Peyer's patch (tissue), 4 donors: ENCODE results near the gene AVPI1.

Experiments used
- POLR2A ChIP-seq, 2 donors: fragments of 450-650 bp; IDR thresholded peaks; one replicate each; pipeline ENCODE4 v1.5.1; 2017; ENCODE audit warnings: antibody characterized with exemption in 2 of 2, mild to moderate bottlenecking in 2 of 2, moderate library complexity in 2 of 2
- TF ChIP-seq, protein P1 (sequence below), 6 experiments: fragments of 450-650 bp in 4 of 6; fragments of 200-600 bp in 2 of 6; sonication (generic) in 1 of 6; IDR thresholded peaks; one replicate each; pipeline ENCODE4 v1.5.1; 2017 to 2019; ENCODE audit warnings: antibody characterized with exemption in 6 of 6, mild to moderate bottlenecking in 3 of 6, moderate library complexity in 1 of 6

DNA sequence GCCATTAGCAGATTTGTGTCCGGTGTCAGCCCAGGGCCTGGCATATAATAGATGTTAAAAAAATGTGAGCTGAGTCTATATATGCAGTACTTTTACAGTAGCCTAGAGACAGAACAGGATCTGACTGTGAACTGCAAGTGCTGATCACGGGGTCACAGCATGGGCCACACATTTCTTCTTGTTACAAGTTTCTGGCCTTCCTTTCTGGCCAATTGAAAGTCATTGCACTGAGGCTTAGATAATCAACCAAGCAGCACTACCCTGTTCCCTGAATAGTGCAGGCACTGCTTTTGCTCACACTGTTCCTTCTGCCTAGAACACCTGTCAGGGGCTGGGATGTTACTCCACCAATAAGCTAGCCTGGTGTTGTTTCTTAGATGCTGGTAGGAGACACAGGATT, 21.1 kb upstream of the AVPI1 start:
- TF ChIP-seq, protein P1, sequence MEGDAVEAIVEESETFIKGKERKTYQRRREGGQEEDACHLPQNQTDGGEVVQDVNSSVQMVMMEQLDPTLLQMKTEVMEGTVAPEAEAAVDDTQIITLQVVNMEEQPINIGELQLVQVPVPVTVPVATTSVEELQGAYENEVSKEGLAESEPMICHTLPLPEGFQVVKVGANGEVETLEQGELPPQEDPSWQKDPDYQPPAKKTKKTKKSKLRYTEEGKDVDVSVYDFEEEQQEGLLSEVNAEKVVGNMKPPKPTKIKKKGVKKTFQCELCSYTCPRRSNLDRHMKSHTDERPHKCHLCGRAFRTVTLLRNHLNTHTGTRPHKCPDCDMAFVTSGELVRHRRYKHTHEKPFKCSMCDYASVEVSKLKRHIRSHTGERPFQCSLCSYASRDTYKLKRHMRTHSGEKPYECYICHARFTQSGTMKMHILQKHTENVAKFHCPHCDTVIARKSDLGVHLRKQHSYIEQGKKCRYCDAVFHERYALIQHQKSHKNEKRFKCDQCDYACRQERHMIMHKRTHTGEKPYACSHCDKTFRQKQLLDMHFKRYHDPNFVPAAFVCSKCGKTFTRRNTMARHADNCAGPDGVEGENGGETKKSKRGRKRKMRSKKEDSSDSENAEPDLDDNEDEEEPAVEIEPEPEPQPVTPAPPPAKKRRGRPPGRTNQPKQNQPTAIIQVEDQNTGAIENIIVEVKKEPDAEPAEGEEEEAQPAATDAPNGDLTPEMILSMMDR (IDR thresholded peaks at IDR 0.05) = no peak
- TF ChIP-seq POLR2A (IDR thresholded peaks at IDR 0.05) = no peak
